GM18499 (cell line): ENCODE measurements around the gene PCCA.

Experiments
- ATAC-seq: cut with Tn5 transposase; IDR thresholded peaks from one replicate; pipeline ENCODE4 v1.9.1; 2021; ENCODE audit warnings: moderate number of reproducible peaks; ENCODE audit not compliant: insufficient read depth, unreplicated experiment

The PCCA gene

GRCh38 chr13:100442095-100442832 is 353.4 kb downstream of the PCCA start:
- no peak for ATAC-seq

GRCh38 chr13:100443278-100443997 is 354.5 kb downstream of the PCCA start:
- ATAC-seq = no peak

GRCh38 chr13:100443998-100444328 is 355.1 kb downstream of the PCCA start:
- no peak for ATAC-seq

- no peak for ATAC-seq
Observed at GRCh38 chr13:100447831-100448230, 358.9 kb downstream of the PCCA start.

GRCh38 chr13:100451923-100452322 is 363.0 kb downstream of the PCCA start:
- no peak for ATAC-seq

GRCh38 chr13:100454876-100455275 is 366.0 kb downstream of the PCCA start:
- ATAC-seq = no peak

GRCh38 chr13:100458673-100459072 is 369.8 kb downstream of the PCCA start:
- ATAC-seq = no peak

GRCh38 chr13:100459747-100460146 is 370.9 kb downstream of the PCCA start:
- ATAC-seq = no peak

- ATAC-seq = no peak
Observed at GRCh38 chr13:100460266-100460665, 371.4 kb downstream of the PCCA start.

GRCh38 chr13:100460791-100461190 is 371.9 kb downstream of the PCCA start:
- ATAC-seq = no peak

- ATAC-seq = no peak
Observed at GRCh38 chr13:100461309-100462030, 372.6 kb downstream of the PCCA start.

- ATAC-seq = no peak
Observed at GRCh38 chr13:100464006-100464405, 375.1 kb downstream of the PCCA start.

- ATAC-seq = no peak
Observed at GRCh38 chr13:100465558-100465957, 376.7 kb downstream of the PCCA start.

- no peak for ATAC-seq
Observed at GRCh38 chr13:100470866-100471505, 382.1 kb downstream of the PCCA start.

GRCh38 chr13:100473087-100473486 is 384.2 kb downstream of the PCCA start:
- no peak for ATAC-seq

- no peak for ATAC-seq
Observed at GRCh38 chr13:100473501-100474044, 384.7 kb downstream of the PCCA start.

GRCh38 chr13:100476963-100477362 is 388.1 kb downstream of the PCCA start:
- ATAC-seq = no peak

GRCh38 chr13:100478107-100478809 is 389.4 kb downstream of the PCCA start:
- ATAC-seq = no peak

GRCh38 chr13:100480676-100481075 is 391.8 kb downstream of the PCCA start:
- ATAC-seq = no peak

GRCh38 chr13:100483139-100483538 is 394.2 kb downstream of the PCCA start:
- ATAC-seq = no peak
